Heart right ventricle (tissue), 16 donors: ENCODE results near the gene KPTN. TPM values are rescaled to one million over a fixed set of nuclear protein-coding genes. Genes with fewer than 3 reads are reported as not detected.

Experiments used
- ATAC-seq, 8 donors: fragments of 200-7000 bp; cut with Tn5 transposase; one replicate each; pipeline ENCODE4 v1.9.1; 2020; ENCODE audit warnings: mild to moderate bottlenecking in 8 of 8, moderate library complexity in 8 of 8, moderate number of reproducible peaks in 1 of 8
- DNase-seq, 2 donors: peaks; one replicate each; pipeline ENCODE4 v3.0.0-alpha.2; 2020
- H3K27ac ChIP-seq, 10 donors: fragments of 200-600 bp; sonication (generic) in 2 of 10; one replicate each; pipeline versions ENCODE4 v1.5.0 to v1.8.0; 2020 to 2022; ENCODE audit warnings: mild to moderate bottlenecking in 3 of 10
- H3K27me3 ChIP-seq, 7 donors: fragments of 200-600 bp; one replicate each; pipeline ENCODE4 v1.8.0; 2021 to 2022; ENCODE audit warnings: mild to moderate bottlenecking in 2 of 7
- H3K36me3 ChIP-seq, 9 donors: fragments of 200-600 bp; sonication (generic) in 1 of 9; one replicate each; pipeline versions ENCODE4 v1.5.0 to v1.8.0; 2020 to 2022; ENCODE audit warnings: mild to moderate bottlenecking in 2 of 9
- H3K4me1 ChIP-seq, 9 donors: fragments of 200-600 bp; sonication (generic) in 1 of 9; one replicate each; pipeline versions ENCODE4 v1.5.0 to v1.8.0; 2020 to 2022; ENCODE audit warnings: mild to moderate bottlenecking in 4 of 9
- H3K4me3 ChIP-seq, 10 donors: fragments of 200-600 bp; sonication (generic) in 2 of 10; one replicate each; pipeline versions ENCODE4 v1.5.0 to v1.8.0; 2020 to 2022; ENCODE audit warnings: mild to moderate bottlenecking in 7 of 10, moderate library complexity in 2 of 10
- H3K9me3 ChIP-seq, 11 donors: fragments of 200-600 bp in 10 of 11; sonication (generic) in 2 of 11; one replicate each; pipeline versions ENCODE4 v1.5.0 to v1.8.0; 2013 to 2022; ENCODE audit warnings: mild to moderate bottlenecking in 2 of 11, control low read depth in 1 of 11, moderate library complexity in 1 of 11
- WGBS, 2 donors: extraction: QIAGEN DNeasy Blood & Tissue Kit; methylation state at CpG; one replicate each; pipeline ENCODE4 v1.1.7; 2013; ENCODE audit warnings: inconsistent platforms in 1 of 2; 5-methylcytosine and 5-hydroxymethylcytosine counted together
- intact Hi-C, 10 donors: fragments of 100-400 bp; cut with DNase I; formaldehyde crosslinking; loops; one replicate each; pipeline versions ENCODE4 v1.11.1 to v1.14.2; 2022
- polyA plus RNA-seq, 2 donors: library from polyadenylated mRNA; stranded (reverse); fragments of 200-250 nt; gene quantifications; one replicate each; pipeline ENCODE4 v1.2.3, GENCODE V29; 2013
- total RNA-seq, 10 donors: library from RNA; stranded (reverse); fragmentation: NEBNext Ultra II Directional in 3 of 10; extraction: Animal tissue kit (Norgen Biotek cat#: 25700) in 3 of 10; gene quantifications; one replicate each; pipeline versions ENCODE4 v1.2.1 to v1.2.4, GENCODE V29; 2021 to 2023
- TF ChIP-seq, protein P1 (sequence below), 9 donors: fragments of 200-600 bp; sonication (generic) in 2 of 9; IDR thresholded peaks; one replicate each; pipeline versions ENCODE4 v1.5.0 to v1.8.0; 2021 to 2022; ENCODE audit warnings: antibody characterized with exemption in 9 of 9, mild to moderate bottlenecking in 5 of 9, moderate library complexity in 1 of 9
- donor health status: Arrhythmogenic right ventricular cardiomyopathy.
- donor health status: ischemic (EF 13 %, LVEDD 7.1; RV severe dilation, severe dysfunction).
- donor health status: healthy with polysubstance abuse.
- donor health status: DM: no; HTN: yes; CAD: no.
- donor health status: DM: no; HTN: no; CAD: no.
- donor health status: ischemic (EF 25% LVEDD 6.9; RV normal size, moderate dysfunction).
- donor health status: ischemic (EF 25% LVEDD 5.7; RV mildly dilated, moderate dysfunction).
- donor health status: healthy.
- donor health status: DM: yes; HTN: yes; CAD: no.
- donor health status: Ischemic cardiomyopathy.
- donor health status: ischemic (EF 35%, LVEDD 5.7; RV mildly dilated, moderate dysfunction).
- donor health status: nonischemic (EF 11% LVEDD 7.7; RV severe dilation, severe dysfunction).
- donor health status: DM: yes; HTN: yes; CAD: no.
- donor health status: PGD.
- donor health status: ischemic (EF 29% LVEDD 5.4; RV normal size, mild dysfunction).
- donor health status: nonischemic (EF 23%, LVEDD 6.1; RV moderate dilation, normal function).

KPTN gene
- total and polyA plus RNA-seq, 12 donors = 4.0 to 35.6 (median 9.0) TPM

GRCh38 chr19:47467914-47468313 is 16.1 kb downstream of the KPTN start:
- no peak overlapping the region for H3K4me3 ChIP-seq
- ATAC-seq (no peak), DNase-seq (no peak)
- intact Hi-C loops = no loop called here
- WGBS, 2 donors = 39 to 45% methylated on average over 9 of the region's 9 CpGs
- no peak overlapping the region for H3K27ac ChIP-seq
- H3K4me1 ChIP-seq = peaks cover 0 to 10% (median 4%) of the 10 kb centered on the region in 9 donors
- no peaks in the 10 kb centered on the region for H3K36me3 ChIP-seq
- H3K27me3 ChIP-seq = peaks cover 2 to 70% (median 50%) of the 10 kb centered on the region in 7 donors
- H3K9me3 ChIP-seq = no peaks in the 10 kb centered on the region
- TF ChIP-seq, protein P1, sequence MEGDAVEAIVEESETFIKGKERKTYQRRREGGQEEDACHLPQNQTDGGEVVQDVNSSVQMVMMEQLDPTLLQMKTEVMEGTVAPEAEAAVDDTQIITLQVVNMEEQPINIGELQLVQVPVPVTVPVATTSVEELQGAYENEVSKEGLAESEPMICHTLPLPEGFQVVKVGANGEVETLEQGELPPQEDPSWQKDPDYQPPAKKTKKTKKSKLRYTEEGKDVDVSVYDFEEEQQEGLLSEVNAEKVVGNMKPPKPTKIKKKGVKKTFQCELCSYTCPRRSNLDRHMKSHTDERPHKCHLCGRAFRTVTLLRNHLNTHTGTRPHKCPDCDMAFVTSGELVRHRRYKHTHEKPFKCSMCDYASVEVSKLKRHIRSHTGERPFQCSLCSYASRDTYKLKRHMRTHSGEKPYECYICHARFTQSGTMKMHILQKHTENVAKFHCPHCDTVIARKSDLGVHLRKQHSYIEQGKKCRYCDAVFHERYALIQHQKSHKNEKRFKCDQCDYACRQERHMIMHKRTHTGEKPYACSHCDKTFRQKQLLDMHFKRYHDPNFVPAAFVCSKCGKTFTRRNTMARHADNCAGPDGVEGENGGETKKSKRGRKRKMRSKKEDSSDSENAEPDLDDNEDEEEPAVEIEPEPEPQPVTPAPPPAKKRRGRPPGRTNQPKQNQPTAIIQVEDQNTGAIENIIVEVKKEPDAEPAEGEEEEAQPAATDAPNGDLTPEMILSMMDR (IDR thresholded peaks at IDR 0.05) = no peak

- H3K27me3 ChIP-seq = peaks cover 0 to 66% (median 39%) of the 10 kb centered on the region in 7 donors
- ATAC-seq (no peak), DNase-seq (no peak)
- no peaks in the 10 kb centered on the region for H3K9me3 ChIP-seq
- WGBS, 2 donors = 81 to 86% methylated on average over 27 of the region's 27 CpGs
- no peak overlapping the region for H3K27ac ChIP-seq
- H3K4me3 ChIP-seq = no peak overlapping the region
- intact Hi-C loops = no loop called here
- TF ChIP-seq, protein P1 (IDR thresholded peaks at IDR 0.05) = no peak
- H3K36me3 ChIP-seq = no peaks in the 10 kb centered on the region
- H3K4me1 ChIP-seq = no peaks in the 10 kb centered on the region
Observed at GRCh38 chr19:47465957-47466356, 18.1 kb downstream of the KPTN start.

- Histone ChIP-seq H3K27me3 (peaks cover 6 to 66% (median 43%) of the 10 kb centered on the region in 7 donors), H3K27ac (no peak overlapping the region), H3K36me3 (no peaks in the 10 kb centered on the region), H3K4me3 (no peak overlapping the region), H3K4me1 (no peaks in the 10 kb centered on the region), H3K9me3 (no peaks in the 10 kb centered on the region)
- TF ChIP-seq, protein P1 (IDR thresholded peaks at IDR 0.05) = no peak
- DNase-seq (no peak), ATAC-seq (no peak)
- 68 to 69% methylated on average over 10 of the region's 10 CpGs for WGBS, 2 donors
- intact Hi-C loops = no loop called here
Observed at GRCh38 chr19:47464675-47465419, 19.2 kb downstream of the KPTN start.

- H3K27me3 ChIP-seq = peaks cover 11 to 76% (median 54%) of the 10 kb centered on the region in 7 donors
- H3K9me3 ChIP-seq = no peaks in the 10 kb centered on the region
- 81 to 82% methylated on average over 5 of the region's 5 CpGs for WGBS, 2 donors
- DNase-seq (no peak), ATAC-seq (no peak)
- TF ChIP-seq, protein P1 (IDR thresholded peaks at IDR 0.05) = no peak
- intact Hi-C loops = no loop called here
- H3K27ac ChIP-seq = no peak overlapping the region
- H3K4me1 ChIP-seq = peaks cover 0 to 6% (median 0%) of the 10 kb centered on the region in 9 donors
- H3K4me3 ChIP-seq = no peak overlapping the region
- H3K36me3 ChIP-seq = no peaks in the 10 kb centered on the region
Observed at GRCh38 chr19:47461876-47462275, 22.1 kb downstream of the KPTN start.
